ENCODE measurements around the gene STXBP4. TPM values are rescaled to one million over a fixed set of nuclear protein-coding genes. Genes with fewer than 3 reads are reported as not detected.

The STXBP4 gene
- polyA plus RNA-seq, 4 donors, result 15.5 to 20.1 (median 19.0) TPM

GRCh38 chr17:54969658-54970572 is 1.4 kb downstream of the STXBP4 start:
- DNase-seq (ENCODE audit: low read depth in 4 of 4, low spot score in 3 of 4), result no peak

DNA sequence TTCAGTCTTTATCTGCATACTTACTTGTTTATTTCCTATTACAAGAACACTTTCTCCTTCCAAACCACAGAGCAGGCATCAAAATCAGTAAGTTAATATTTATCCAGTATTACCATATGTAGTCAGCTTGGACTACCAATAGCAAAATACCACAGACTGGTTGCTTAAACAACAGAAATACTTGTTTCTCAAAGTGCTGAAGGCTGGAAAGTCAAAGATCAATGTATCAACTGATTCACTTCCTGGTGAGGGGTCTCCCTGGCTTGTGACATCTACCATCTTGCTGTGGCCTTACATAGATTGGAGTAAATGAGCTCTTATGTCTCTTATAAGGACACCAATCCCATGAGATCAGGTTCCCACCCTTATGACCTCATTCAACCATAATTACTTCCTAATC is 2.6 kb downstream of the STXBP4 start:
- DNase-seq (ENCODE audit: low read depth in 4 of 4, low spot score in 3 of 4), result no peak

GRCh38 chr17:54971901-54972300 is 3.3 kb downstream of the STXBP4 start:
- DNase-seq (ENCODE audit: low read depth in 4 of 4, low spot score in 3 of 4), result no peak

GRCh38 chr17:54972406-54973138 is 4.0 kb downstream of the STXBP4 start:
- no peak for DNase-seq (ENCODE audit: low read depth in 4 of 4, low spot score in 3 of 4)

- DNase-seq (ENCODE audit: low read depth in 4 of 4, low spot score in 3 of 4), result no peak
These were observed 6.2 kb downstream of the STXBP4 start for GRCh38 chr17:54974759-54975158.

DNA sequence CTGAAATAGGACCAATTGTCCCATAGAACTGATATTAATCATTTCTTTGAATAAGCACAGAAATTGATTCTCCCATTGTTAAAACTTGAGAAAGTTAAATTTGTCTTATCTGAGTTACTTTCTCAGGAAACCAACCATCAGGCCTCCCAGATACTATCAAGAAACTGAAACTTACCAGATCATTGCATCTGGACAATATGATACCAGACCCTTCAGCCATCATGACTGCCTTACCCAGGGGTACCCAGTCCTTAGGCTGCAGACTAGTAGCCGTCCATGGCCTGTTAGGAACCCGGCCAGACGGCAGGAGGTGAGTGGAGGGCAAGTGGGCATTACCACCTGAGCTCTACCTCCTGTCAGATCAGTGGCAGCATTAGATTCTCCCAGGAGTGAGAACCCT is 7.8 kb downstream of the STXBP4 start:
- DNase-seq (ENCODE audit: low read depth in 4 of 4, low spot score in 3 of 4), result no peak

DNA sequence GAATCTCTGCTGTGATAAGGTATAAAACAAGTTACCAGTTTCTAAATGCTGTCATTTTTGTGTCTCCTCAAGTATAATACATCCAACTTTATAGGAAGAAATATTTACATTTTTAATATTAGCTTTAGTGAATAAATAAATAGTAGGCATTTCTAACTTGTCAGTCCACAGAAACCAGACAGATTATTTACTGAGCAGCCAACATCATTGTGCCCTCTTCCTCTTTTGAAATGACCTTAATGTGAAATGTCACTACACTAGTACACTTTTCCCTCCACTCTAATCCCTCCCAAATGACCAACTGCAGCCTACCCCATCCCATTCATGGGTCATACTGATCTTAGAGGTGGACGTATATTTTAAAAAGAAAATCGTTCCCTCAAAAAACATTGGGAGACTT is 9.2 kb downstream of the STXBP4 start:
- no peak for DNase-seq (ENCODE audit: low read depth in 4 of 4, low spot score in 3 of 4)

DNA sequence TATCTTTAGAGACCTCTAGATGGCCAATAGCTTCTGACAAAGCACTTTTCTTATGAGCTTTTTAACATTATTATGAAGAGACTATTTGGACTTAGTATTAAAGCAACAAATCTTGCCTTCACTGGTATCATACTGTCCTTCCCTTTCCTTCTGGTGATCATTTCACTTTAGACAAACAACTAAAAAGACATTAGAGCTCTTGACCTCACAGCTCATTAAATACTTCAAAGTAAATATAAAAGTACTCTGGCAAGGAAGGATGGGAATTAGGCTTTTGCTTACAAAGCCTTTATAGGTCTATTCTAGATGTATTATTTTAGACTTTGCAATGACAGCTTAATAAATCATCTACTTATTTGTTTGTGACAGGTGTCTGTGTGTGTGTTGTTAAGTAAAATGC is 11.1 kb downstream of the STXBP4 start:
- DNase-seq (ENCODE audit: low read depth in 4 of 4, low spot score in 3 of 4), result no peak

DNA sequence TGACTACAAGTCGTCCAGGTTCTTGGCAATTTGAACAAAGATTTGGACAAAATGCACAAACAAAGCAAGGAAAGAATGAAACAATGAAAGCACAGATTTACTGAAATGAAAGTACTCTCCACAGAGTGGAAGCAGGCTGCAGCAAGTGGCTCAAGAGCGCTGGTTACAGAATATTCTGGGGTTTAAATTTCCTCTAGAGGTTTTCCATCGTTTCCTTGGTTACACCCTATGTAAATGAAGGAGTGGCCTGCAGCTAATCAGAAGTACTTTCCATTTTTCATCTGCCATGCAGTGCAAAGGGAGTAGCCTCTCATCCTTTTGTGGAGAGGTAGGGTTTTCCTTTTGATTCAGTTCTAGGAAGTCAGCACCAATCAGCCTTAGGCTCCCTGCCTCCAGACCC is 11.8 kb downstream of the STXBP4 start:
- DNase-seq (ENCODE audit: low read depth in 4 of 4, low spot score in 3 of 4), result no peak

GRCh38 chr17:54982399-54982798 is 13.8 kb downstream of the STXBP4 start:
- DNase-seq (ENCODE audit: low read depth in 4 of 4, low spot score in 3 of 4), result no peak

GRCh38 chr17:54983260-54983659 is 14.7 kb downstream of the STXBP4 start:
- DNase-seq (ENCODE audit: low read depth in 4 of 4, low spot score in 3 of 4), result no peak

DNA sequence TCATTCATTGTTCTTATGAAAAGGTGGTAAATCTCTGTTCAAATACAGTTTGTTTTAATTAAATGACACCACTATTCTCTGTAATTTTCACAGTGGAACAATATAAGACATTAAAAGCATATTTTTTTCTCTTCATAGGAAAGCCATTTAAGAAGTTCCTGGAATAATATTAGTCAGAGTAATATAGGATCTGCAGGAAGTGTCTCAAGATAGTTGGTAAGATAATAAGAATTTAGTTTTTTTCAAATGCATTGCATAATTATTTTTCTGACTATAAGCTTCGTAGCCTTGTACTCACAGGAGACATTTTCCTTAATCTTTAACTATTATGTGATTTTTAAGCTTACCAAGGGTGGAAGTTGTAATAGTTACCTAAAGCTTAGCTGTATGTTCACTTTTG is 16.9 kb downstream of the STXBP4 start:
- DNase-seq (ENCODE audit: low read depth in 4 of 4, low spot score in 3 of 4), result no peak

DNA sequence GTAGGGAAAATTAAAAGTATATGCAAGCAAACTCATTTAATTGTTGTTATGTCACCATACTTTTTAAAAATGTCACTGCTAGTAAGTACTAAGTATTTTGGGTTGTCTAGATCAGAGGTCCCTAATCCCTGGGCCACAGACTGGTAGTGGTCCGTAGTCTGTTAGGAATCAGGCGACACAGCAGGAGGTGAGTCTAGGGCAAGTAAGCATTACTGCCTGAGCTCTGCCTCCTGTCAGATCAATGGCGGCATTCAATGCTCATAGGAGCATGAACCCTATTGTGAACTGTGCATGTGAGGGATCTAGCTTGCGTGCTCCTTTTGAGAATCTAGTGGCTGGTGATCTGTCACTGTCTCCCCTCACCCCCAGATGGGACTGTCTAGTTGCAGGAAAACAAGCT is 21.6 kb downstream of the STXBP4 start:
- no peak for DNase-seq (ENCODE audit: low read depth in 4 of 4, low spot score in 3 of 4)

GRCh38 chr17:54991567-54991966 is 23.0 kb downstream of the STXBP4 start:
- DNase-seq (ENCODE audit: low read depth in 4 of 4, low spot score in 3 of 4), result no peak

DNA sequence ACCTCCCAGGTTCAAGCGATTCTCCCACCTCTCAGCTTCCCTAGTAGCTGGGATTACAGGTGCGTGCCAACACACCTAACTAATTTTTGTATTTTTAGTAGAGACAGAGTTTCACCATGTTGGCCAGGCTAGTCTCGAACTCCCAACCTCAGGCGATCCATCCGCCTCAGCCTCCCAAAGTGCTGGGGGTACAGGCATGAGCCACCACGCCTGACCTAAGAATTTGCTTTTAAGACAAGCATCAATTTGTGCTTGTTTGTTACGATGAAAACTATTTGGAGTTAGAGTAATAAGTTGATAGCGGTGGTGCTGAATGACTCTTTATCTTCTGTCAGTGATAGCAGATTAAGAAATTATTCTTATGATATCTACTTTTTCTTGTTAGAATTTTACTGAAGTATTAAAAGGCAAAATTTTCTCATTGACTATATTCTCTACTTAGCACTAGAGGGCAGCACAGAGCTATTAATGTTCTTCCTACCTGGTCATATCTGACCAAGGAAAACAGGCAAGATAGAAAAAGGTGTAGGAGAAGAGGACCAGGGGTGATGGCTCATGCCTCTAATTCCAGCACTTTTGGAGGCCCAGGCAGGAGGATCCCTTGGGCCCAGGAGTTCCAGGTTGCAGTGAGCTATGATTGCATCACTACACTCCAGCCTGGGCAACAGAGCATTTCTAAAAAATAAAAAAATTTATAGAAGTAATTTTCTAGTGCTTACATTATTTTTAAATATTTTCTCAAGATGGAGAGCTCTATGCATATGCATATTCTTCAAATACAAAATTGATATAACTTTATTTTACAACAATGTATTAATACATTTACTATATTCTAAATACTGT is 24.5 kb downstream of the STXBP4 start:
- DNase-seq (ENCODE audit: low read depth in 4 of 4, low spot score in 3 of 4), result peak; percentile 33 to 38 (median 36)

- DNase-seq (ENCODE audit: low read depth in 4 of 4, low spot score in 3 of 4), result no peak
These were observed 27.9 kb downstream of the STXBP4 start for GRCh38 chr17:54996441-54996840.

DNA sequence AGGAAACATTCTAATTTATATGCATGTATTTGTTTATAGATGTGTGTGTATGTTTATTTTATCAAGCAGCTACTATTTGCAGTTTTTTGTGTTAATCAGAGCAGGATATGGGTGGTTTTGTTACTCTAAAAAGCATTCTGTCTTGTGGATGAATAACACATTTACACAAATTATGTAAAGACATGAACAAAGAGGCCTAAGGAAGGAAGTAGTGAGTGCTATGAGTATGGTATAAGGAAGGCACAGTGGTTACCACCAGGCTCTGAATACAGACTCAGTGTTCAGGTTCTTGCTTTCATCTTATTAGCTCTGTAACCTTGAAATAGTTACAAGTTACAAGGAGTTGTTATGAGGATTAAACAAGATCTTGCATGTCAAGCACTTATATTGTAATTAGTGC is 33.9 kb downstream of the STXBP4 start:
- no peak for DNase-seq (ENCODE audit: low read depth in 4 of 4, low spot score in 3 of 4)

- DNase-seq (ENCODE audit: low read depth in 4 of 4, low spot score in 3 of 4), result no peak
These were observed 35.9 kb downstream of the STXBP4 start for GRCh38 chr17:55004484-55004883.

GRCh38 chr17:55005520-55005919 is 37.0 kb downstream of the STXBP4 start:
- no peak for DNase-seq (ENCODE audit: low read depth in 4 of 4, low spot score in 3 of 4)

DNA sequence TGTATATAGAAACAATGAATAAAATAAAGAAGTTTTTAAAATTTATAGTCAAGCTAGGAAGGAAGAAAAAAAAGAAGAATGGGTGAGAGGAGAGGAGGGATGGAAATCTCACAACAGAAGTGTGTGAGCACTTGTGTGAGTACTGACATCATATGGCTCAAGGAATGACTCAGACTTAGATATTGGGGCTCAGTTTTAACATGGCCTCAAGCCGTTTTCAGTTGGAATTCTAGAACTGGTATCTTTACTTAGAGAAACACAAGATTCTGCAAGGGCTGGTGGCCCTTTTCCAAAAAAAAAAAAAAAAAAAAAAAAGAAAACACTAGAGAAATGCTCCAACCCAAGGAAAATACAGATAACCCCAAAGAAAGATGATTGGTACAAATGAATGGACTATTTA is 55.1 kb downstream of the STXBP4 start:
- no peak for DNase-seq (ENCODE audit: low read depth in 4 of 4, low spot score in 3 of 4)

- no peak for DNase-seq (ENCODE audit: low read depth in 4 of 4, low spot score in 3 of 4)
These were observed 69.3 kb downstream of the STXBP4 start for GRCh38 chr17:55037828-55038227.
